HG03159 (cell line): ENCODE measurements around the gene TEX29.

ENCODE experiments used
- ATAC-seq: cut with Tn5 transposase; IDR thresholded peaks from one replicate; pipeline ENCODE4 v1.9.1; 2021; ENCODE audit warnings: mild to moderate bottlenecking, moderate library complexity; ENCODE audit not compliant: unreplicated experiment

The TEX29 gene

GRCh38 chr13:111319998-111320911 lies at the start of gene TEX29:
TSS of gene TEX29 (plus strand) at chr13:111320642. CDS start at chr13:111320891, 249 bp downstream.
- ATAC-seq: no peak

DNA sequence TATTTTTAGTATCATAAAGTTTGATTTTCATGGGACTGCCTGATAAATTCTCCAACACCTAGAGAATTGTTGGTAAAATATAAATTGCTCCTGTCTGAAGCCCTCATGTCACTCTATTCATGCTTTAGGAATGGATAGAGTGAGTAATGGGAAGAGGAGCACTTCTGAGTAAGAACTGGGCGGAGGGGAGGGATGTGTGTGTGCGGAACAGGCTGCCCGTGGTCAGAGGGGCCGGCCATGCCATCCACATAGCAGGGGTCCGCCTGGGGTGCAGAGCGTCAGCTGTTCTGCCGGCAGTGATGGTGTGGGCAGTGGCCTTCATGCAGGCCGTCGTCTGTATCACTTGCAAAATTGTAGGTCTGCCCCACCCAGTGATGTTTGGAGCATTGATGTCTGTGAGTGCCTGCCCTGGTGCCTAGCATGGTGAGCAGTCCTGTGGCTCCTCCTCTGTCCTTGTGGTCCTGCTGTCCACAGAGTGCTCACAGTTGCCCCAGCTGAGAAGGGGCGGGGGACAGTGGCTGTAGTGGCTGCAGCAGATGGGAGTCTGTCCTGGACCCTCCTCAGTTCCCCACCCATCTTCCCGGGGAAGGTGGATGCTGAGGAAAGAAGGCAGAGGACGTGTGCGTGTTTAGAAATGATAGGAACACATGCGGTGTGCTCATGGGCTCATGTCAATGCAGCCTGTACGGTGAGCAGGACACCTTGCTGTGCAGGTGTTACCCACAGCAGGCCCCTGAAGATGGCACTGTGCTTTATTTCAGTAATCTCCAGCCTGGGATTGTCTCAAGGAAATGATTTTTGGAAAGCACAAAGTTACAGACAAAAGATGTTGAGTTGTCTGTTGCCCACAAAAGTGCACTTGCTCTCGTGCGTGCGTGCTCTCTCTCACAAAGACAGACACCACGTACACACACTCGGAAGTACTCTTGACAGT lies 49.4 kb upstream of the TEX29 start:
- no peak for ATAC-seq

DNA sequence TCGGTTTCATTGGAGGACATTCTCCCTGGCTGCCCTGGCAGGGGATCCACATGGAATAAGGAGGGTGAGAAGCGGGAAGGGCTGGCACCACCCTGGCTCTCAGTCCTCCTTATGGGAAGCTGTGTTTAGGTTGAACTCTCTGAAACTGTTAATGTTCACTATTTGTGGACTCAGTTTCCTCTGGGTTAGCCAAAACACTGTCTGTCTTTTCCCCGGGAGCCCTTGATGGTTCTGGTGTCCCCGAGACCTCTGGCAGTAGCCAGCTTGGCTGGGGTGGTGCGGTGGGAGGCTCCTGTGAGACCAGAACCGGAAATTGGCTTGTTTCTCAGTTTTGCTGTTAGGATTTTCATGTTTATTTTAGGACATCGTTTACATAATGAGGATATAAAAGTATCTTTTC lies 48.3 kb upstream of the TEX29 start:
- ATAC-seq: no peak

GRCh38 chr13:111275382-111275781 lies 45.1 kb upstream of the TEX29 start:
- ATAC-seq: no peak

DNA sequence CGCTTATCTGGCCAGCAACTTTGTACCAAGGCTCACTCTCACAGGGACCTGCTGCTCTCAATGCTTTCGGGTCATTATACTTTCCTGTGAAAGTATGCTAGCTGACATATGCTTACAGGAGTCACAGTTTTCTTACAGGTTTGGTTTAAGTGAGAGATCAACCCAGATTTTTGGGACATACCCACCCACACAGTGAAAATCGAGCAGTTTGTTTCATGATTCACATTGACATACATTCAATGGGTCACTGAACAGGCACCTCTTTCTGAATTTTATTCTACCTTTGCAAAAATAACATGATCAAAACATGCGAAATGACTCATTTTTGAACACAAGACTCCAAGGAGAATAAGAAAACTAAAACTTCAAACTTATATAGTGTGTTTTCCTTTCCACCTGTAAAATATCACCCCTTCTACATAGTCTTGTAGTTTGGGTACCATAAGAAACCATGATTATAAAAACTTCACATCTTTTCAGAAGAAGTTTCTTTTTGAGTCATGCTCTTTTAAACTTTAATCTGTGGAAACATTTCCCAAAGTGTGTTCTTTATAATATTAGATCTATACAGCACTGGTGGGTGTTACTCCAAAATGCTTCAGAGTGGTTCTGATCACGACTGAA lies 44.3 kb upstream of the TEX29 start:
- no peak for ATAC-seq

- ATAC-seq: no peak
Observed at GRCh38 chr13:111278258-111278657, 42.2 kb upstream of the TEX29 start.

- ATAC-seq: no peak
Observed at GRCh38 chr13:111278743-111279652, 41.4 kb upstream of the TEX29 start.

GRCh38 chr13:111280226-111280625 lies 40.2 kb upstream of the TEX29 start:
- ATAC-seq: no peak

DNA sequence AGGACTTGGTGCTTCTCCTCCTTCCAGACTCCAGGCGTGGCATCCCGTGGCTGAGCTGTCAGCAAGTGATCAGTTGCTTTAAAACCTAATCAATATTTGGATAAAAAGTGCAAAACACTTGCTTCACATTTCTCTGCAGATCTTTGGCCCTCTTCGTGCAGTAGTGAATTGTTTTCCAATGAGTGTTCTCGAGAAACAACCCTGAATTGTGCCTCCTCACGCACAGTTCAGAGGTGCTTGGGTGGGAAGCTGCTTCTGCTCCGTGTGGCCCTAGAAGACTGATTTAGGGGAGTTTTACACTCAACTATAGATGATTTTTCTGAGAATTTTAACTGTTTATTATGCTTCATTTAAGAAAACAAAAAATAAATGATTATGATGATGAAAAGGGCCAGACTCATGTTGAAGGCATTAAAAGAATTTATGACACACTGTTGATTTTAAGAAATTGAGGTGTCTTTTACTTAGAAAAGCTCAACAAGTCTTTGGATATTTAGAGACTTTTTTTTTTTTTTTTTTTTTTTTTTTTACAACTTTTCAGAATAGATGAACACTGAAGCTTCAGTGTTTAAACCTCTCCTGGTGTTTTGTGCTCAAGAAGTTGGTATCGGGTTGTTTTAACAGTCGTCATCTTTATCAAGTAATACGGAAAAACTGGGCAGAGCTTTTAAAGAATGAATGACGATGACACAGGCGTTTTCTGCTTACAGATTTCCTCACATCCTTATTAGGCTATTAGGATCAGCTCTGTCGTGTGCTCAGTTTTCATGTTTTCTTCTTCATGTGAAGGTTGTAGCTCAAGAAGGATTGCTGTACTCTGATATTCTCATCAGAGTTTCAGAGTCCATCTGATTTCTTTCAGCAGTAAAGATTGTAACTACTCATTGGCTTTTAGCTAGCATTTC lies 39.5 kb upstream of the TEX29 start:
- ATAC-seq: no peak

DNA sequence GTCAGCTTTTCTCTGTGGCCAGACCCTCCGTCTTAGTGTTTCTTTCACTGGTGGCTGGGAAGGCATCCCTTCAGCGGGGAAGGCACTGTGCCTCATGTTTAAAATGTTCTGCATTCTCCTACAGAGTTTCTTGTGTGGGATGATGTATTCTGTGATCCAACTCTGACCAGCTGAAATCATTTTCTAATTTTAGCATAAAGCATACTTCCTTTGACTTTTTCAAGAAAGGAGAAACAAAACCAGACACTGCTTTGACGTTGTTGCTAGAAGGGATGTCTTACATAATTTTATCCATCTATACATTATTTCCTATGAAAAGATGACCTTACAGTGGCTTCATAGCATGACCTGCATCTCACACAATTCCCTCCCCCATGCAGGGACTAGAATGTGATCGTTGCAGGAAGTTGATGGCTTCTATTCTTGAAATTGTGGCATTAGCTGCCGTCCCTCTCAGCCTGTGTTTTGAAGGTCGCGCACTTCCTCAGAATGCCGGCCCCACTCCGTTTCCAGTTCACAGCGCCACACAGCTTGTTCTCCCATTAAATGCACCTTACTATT lies 38.6 kb upstream of the TEX29 start:
- no peak for ATAC-seq

GRCh38 chr13:111282425-111282824 lies 38.0 kb upstream of the TEX29 start:
- ATAC-seq: no peak

DNA sequence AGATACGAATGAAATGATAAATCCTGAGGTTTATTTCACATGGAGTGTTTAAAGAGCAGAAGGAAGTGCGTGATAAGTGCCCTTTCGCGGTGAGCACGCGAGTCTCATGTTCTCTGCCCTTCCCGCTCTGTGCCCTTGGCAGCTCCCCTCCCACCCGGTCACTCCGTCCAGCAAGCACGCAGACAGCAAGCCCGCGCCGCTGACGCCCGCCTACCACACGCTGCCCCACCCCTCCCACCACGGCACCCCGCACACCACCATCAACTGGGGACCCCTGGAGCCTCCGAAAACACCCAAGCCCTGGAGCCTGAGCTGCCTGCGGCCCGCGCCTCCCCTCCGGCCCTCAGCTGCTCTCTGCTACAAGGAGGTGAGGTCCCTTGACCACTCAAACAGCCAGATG lies 37.4 kb upstream of the TEX29 start:
- no peak for ATAC-seq

DNA sequence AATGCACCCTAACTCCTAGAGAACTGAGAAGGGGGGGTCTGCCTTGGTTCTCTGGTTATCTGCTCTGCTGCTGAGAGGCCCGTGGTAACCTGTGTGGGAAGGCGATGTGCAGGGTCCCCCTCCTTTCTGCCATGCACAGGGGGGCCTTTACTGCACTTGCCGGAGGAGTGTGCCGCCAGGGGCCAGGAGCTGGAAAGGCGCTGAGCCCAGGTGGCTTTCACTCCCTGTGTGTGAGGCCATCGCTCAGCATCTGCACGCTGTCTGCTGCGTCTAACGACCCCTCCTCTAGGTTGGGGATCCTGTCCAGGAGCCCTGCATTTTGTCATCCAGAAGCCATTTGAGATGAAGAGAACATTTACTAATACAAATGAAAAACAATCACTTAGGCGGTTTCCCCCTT lies 37.0 kb upstream of the TEX29 start:
- no peak for ATAC-seq

- no peak for ATAC-seq
Observed at GRCh38 chr13:111283991-111284390, 36.5 kb upstream of the TEX29 start.

DNA sequence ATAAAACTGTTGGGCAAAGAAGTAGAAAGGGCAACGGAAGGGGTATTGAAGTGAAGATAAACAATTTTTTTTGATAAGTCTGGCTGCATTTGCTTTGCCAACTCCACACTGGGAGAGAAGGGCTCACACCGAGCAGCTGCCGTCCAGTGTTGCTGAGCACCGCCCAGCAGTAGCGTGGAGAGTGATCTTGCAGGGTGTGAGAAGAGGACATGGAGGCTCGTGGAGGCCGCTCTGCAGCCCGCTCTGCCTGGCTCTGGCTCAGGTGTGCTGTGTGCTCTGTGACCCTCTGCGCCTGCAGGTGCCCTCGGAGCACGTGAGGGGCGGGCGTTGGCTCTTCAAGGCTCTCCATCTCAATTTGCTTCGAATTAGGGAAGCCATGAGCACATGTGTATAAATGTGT lies 35.9 kb upstream of the TEX29 start:
- no peak for ATAC-seq

- no peak for ATAC-seq
Observed at GRCh38 chr13:111286162-111286561, 34.3 kb upstream of the TEX29 start.

DNA sequence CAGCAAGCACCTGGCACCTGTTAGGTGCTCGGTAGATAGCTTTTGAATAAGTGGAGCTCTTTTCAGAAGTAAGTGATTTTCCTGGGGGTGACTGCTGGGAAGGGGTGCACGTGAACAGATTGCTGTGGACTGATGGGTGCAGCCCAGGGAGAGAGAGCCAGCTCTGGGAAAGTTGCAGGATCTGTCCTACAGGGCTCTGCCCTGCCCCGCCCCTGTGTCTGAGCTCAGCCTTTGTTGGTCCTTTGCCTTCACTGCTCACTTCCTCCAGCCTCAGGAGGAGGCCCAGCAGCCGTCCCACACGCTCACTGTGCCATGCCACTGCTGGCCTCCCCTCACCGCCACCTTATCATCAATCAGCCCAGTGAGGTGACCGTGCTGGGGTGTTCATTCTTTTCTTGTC lies 33.7 kb upstream of the TEX29 start:
- no peak for ATAC-seq

GRCh38 chr13:111287201-111287600 lies 33.2 kb upstream of the TEX29 start:
- no peak for ATAC-seq

DNA sequence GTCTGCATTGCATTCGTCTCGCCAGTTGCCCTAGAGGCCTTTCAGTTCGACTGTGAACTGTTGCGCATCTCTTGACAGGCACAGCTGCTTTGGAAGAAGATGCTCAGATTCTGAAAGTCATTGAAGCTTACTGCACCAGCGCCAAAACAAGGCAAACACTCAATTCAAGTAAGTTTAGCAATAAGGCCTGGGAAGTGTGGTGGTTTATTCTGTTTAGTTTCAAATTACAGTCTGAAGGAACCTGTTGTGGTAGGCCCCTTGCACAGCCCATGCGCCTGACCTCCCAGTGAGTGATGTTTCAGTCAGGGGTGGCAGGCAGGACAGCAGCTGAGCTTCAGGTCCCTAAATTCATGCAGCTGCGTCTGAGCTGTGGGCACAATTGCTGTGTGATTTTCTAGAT lies 32.2 kb upstream of the TEX29 start:
- ATAC-seq: no peak
